ENCODE data around the gene IMPDH1.

IMPDH1 gene

DNA sequence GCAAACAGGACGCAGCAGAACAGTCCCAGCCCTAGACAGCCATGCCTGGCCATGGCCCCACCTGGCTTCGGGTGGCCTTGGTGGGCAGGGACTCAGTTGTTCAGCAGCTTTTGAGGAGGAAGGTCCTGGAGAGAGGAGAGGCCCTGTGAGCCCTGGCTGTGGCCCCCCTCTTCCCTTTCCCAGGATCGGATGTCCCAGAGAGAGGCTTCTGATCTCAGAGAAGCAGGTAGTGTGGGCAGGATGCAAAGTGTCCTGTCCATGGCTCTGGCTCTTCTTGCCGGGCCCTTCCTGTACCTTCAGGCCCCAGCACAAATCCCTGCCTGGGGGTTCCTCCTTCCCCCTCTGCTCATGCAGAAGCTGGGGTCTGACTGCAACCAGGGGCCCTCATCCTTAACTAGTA lies 49.8 kb downstream of the IMPDH1 start:
- DNase-seq: no peak

DNA sequence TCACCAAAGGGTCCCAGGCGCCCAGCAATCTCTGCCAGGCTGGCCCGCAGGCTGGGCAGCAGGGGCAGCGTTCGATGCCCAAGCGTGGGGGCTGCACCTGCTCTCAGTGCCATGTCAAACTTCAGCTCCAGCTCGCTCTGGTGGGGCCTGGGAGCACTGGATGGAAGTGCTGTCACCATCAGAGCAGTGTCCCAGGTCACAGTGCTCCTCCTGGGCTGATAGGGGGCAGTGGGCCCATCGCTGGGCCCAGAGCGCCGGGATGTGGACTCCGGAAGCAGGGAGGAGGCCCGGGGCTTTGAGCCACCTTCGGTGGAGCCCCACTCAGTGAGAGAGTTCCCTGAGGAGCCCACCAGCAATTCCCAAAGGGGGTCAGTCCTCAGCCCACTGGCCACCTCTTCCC lies 50.4 kb downstream of the IMPDH1 start:
- no peak for DNase-seq

DNA sequence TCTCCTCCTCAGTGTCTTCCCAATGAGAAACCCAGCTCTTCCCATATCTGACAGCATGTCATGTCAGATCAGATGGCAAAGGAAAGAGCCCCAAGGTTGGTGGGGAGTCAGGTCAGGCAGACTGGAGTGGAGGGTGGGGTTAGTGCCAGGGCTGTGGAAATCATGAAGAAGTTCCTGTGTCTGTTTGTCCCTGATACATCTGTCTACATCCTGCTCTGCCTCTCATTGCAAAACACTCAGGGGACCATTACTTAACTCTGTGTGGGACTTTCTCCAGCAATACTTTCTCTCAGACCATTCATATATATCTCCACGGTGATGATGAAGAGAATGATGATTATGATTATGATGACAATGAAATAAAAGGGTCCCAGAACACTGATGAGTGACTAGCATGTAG lies 51.5 kb downstream of the IMPDH1 start:
- no peak for DNase-seq

DNA sequence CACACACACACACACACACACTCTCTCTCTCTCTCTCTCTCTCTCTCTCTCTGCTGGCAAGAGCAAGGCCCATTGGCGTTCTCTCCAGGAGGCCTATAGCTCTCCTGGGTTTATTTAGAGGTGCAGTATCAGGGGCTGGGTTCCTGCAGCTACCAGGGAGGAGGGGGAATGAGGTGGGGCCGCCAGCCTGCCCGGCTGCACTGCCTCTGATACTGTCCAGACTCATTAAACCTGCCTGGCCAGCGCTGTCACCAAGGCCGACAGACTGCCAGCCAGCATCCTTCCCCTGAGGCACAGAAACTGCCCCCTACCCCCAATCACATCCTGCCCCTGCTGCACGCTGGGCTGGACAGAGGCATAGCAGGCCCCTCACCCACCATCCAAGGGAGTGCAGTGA lies 52.6 kb downstream of the IMPDH1 start:
- DNase-seq: no peak

DNA sequence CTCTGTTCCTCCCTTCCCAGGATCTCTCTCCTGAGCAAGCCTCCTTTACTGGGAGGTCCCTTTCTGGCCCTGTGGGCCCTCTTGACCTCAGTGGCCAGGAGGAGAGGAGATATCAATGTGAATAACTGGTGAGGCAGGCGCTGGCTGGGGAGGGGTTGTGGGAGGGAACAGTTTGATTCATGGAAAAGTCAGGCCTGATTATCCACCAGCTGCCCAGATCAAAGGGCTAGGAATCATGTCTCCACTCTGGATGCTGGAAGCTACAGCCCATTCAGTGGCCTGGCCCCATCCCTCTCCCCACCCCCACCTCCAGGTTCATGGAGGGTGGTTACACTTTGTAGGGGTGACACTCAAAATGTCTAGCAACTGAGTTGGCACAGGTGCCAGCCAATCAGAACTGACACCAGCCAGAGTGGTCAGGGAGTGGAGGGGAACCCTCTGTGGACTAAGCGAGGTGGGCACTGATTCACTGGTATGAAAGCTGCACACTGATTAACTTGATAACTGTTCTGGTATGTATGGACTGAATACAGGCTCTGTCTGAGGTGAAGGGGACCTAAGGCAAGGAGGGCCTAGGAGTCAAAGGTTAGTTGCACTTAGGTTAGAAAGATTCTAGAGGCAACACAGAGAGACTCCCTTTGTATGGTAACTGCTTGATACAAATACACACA lies 53.1 kb downstream of the IMPDH1 start:
- no peak for DNase-seq

DNA sequence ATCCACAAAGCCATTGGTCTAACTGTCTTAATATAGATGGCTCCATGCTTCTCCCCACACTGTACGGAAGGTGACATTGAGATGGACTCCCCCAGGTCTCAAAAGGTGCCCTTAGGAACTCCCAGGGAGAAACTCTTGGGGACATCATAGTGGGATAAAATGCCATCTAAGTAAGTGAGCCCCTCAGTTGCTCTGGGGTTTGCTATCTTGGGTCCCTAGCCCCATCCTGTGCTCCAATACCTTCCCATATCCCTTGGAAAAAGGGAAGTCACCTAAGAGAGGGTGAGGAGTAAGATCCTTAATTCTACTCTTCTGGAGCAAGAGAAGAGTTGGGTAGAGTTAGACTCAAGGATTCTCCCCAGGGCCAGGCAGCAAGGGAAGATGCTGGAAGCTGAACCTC lies 56.2 kb downstream of the IMPDH1 start:
- no peak for DNase-seq

DNA sequence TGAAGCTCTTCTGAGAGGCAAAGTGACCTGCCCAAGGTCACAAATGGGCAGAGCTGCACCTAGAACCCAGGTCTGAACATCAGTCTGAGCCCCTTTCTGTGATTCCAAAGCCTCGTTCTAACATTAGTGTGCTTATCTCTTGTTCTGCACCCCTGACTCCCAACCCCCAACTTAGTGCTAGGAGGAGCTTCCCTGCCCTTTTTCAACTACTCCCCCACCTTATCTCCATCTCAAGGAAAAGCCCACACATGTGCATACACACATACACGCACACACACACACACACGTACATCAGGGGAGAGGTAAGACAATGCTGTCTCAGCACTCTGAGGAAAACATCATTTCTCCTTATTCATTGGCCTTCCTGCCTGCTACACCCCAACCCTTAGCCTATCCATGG lies 56.6 kb downstream of the IMPDH1 start:
- no peak for DNase-seq

DNA sequence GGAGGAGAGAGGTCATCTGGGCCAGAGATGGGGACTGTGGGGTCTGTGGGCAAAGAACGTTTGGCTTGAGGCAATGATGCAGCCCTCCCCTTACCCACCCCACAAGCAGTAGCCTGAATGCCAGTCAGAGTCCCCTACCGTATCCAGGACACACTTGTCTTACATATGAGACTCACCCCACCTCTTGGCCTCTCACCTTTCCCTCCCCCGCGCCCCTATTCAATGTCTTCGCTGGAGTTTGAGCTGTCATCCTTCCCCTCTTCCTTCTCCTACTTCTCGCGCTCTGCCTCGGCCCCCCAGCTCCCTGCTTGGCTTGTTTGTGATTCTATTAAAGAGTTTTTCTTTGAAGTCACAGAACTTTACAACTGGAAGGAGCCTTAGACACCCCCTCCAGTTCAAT lies 57.1 kb downstream of the IMPDH1 start:
- DNase-seq: no peak

DNA sequence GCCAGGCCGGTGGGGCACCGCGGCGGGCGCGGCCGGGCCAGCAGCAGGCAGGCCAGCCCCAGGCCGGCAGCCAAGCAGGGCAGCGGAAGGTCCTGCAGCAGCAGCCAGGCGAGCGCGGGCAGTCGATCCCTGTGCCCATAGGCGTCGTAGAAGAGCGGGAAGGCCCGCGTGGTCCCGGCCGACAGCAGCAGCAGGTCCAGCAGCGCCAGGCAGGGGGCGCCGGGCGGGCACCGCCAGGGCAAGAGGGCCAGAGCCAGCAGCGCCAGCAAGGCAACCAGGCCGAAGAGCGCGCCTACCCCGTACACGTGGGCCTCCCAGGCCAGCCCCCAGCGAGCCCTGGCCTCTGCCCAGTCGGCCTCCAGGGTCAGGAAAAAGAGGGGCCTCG lies 57.6 kb downstream of the IMPDH1 start:
- DNase-seq: peak; percentile 26

DNA sequence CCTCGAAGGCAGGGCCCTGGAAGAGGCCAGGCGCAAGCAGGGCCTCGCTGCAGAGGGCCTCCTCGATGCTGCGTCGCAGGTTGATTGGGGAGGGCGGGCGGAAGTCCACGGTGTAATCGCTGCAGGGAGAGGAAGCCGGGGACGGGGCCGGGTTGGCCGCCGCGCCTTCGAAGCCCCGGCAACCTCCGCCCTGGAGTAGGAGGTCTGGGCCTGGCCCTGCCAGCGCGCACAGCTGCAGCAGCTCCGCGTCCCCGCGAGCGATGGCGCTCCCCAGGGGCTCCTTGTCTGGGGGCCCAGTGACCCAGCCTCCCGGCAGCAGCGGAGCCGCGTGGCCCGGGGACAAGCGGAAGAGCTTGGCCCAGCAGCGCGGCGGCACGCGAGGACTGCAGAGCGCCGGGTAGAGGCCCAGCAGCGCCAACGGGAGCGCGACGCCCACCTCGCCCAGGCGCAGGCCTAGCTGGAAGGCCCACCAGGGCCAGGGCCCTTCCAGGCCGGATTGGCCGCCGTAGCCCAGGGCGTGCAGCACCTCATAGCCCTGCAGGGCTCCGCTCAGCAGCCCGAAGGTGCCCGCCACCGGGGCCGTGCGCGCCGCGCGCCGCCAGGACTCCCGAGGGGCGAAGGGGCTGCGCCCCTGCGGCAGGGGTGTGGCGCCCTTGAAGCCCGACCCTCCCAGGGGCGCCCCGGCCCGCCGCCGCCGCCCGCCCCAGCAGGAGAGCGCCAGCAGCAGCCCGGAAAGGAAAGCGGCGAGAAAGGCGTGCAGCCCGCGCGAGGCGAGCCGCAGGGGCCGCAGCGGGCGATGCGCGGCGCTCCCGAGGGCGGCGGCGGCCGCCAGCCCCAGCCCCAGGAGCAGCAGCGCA lies 58.3 kb downstream of the IMPDH1 start:
- DNase-seq: no peak

DNA sequence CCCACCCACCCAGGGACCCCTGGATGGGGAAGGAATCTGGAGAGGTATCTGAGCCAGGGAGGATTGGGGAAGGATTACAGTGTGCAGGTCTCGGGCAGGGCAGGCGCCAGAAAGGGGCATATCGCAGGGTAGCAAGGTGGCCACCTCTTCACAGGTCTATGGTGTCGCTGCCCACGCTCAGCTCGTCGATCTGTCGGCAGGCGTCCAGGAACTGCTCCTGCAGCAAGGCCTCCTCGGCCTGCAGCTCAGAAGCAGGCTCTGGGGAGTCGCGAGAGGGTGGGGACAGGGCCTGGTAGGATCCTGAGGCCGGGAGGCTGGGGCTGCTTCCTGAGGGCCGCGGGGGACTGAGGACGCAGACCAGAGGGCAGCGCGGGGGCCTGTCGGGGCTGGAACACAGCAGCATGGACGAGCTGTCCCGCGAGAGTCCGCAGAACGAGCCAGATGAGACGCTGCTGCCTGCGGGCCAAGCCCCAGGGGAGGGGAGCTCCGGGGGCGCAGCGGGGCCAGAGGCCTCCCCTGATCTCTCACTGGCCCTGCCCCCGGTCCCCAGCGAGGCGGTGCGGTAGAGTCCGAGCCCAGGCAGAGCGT lies 59.0 kb downstream of the IMPDH1 start:
- DNase-seq: no peak

DNA sequence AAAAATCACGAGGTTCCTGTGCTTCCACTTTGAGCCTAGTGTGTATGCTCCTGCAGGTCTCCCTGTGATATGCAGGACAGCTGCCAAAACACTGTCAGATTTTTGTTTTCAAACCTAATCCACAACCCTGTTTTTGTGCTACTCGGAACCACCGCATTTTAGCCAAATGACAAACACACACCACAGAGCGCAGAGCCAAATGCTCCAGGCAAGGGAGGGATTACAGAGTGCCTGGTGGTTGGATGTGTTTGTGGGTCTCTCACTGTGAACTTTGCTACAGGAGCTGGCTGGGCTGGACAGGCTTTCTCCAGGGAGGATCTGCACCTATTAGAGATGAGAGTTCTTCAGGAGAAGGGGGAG lies 60.3 kb downstream of the IMPDH1 start:
- DNase-seq: no peak

DNA sequence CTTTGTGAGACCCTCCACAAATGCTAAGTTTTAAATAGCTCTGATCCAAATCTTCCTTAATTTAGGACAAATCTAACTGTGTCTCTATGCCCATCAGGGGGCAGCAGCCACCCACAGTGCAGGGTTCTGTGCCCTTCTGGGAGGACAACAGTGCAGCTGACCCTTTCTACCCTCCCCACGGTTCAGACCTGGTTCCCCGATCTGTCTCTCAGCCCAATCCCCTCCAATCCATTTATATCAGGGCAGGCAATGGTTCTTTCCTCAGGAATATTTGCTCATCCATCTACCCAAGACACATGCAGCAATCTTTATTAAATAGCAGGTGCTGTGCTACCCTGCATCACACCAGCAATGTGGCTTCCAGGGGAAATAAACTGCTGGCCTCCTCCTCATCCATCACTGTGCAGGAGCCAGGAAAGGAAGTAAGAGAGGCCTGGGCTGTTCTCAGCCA lies 62.1 kb downstream of the IMPDH1 start:
- DNase-seq: peak; percentile 49

DNA sequence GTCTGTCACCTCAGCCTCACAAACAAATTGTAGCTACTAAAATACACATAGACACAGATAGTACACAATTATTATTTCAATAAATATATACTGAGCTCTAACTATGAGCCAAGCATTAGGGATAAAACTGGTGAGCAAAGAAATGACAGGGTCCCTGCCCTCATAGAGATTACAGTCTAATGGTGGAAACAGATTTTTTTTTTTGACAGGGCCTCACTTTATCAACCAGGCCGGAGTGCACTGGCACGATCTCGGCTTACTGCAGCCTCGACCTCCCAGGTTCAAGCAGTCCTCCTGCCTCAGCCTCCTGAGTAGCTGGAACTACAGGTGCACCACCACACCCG lies 65.4 kb downstream of the IMPDH1 start:
- DNase-seq: no peak

DNA sequence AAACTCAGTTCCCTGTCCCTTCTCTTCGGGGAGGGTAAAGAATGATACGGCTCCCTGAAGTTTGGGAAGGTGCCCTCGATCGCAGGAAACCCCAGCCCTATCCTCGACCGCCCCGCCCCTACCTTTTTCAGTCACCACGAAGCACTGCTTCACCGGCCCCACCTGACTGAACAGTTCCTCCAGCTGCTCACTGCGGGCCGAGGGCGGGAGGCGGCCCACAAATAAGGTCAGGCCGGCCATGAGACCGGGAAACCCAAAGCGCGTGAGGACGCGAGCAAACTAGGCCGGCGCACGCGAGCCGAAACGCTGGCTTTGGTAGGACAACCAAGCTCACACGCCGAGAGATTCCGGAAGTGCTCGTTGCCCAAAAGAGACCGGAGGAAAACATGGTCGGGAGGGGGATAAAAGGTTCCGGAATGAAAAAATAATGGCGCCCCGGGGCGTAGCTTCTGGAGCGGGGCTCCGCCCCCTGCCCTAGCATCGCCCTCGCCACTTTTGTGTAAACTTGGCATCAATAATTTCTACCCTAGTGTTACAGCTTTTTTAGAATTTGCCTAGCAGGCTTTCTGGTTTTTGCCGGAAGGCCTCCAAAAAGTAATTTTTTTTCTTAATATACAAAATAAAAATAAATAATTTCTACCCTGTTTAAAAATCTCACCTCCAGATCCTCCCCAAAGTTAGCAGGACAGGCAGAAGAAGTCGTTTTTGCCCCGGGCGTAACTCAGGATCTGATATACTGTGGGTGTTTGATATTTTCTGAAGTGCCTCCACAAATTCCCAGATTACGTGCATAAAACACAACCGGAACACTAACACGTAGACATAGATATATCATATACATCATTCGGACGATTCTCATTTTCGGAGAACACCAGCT lies 66.0 kb downstream of the IMPDH1 start, which contains the start of gene RBM28:
RBM28 (minus strand) TSS at position 355 of the 877 bp plus-strand sequence; CDS start at position 240, 115 bp downstream.
- peak; percentile 92 for DNase-seq

Measured in CD4-positive, alpha-beta T cell treated with Interleukin-21 for 1 hour (primary cell).